Measurements from ENCODE around the gene STK11IP.

STK11IP gene

GRCh38 chr2:219576505-219577388 is 20.9 kb upstream of the STK11IP start:
- no peak for DNase-seq (ENCODE audit: low read depth in 1 of 2, low spot score in 1 of 2)

GRCh38 chr2:219578811-219579613 is 18.6 kb upstream of the STK11IP start:
- DNase-seq (ENCODE audit: low read depth in 1 of 2, low spot score in 1 of 2) = no peak

DNA sequence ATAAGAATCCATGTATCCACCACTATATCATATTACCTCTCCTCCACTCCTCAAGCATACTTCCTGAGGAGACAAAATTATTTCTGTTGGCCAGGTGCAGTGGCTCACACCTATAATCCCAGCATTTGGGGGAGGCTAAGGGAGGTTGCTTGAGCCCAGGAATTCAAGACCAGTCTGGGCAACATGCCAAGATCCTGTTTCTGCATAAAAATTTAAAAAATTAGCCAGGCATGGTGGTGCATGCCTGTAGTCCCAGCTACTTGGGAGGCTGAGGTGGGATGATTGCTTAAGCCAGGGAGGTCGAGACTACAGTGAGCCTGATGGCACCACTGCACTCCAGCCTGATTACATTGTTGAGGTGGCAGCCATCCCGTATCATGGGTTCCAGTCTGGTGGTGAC is 16.3 kb upstream of the STK11IP start:
- DNase-seq (ENCODE audit: low read depth in 1 of 2, low spot score in 1 of 2) = no peak

DNA sequence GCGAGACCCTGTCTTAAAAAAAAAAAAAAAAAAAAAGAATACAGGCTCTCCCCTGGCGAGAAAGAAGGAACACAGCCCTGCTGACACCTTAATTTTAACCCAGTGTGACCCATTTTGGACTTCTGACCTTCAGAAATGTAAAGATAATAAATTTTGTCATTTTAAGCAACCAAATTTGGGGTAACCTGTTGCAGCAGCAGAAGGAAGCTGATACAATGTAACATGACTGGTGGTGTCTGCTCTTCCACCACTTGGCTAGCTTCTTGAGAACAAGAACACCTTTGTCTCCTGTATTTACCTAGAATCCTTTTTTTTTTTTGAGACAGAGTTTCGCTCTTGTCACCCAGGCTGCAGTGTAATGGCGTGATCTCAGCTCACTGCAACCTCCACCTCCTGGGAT is 6.6 kb upstream of the STK11IP start:
- DNase-seq (ENCODE audit: low read depth in 1 of 2, low spot score in 1 of 2) = no peak

DNA sequence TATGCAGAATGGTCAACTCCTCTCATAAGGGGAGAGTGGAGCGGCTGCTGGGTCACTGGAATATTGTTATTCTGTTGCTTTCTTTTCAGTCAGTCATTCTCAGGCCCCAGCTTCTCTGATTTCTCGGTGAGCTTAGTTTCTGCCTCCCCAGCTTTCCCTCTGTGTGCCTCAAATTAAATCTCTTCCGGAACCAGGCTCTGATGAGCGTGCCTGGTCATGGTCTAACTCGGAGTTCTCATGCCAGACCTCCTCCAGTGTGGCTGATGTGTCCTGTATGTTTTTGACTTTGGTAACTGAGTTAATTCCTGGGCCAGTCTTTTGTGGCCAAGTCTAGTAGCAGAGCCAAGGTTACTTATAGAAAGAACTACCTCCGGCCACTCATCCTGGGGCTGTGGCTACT is 4.9 kb upstream of the STK11IP start:
- no peak for DNase-seq (ENCODE audit: low read depth in 1 of 2, low spot score in 1 of 2)

DNA sequence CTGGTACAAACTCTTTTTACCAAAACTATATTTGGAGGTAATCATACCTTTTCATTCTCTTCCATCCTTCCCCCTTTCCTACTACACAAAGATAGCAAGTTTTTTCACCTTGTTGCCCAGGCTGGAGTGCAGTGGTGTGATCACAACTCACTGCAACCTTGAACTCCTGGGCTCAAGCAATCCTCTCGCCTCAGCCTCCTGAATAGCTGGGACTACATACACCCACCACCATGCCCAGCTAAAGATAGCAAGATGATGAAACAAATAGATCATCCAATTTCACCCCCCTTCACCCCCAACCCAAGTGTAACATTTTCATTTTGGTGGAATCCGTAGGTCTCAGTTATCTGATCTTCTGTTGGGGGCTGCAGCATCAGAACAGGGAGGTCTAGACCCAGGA is 4.5 kb upstream of the STK11IP start:
- DNase-seq (ENCODE audit: low read depth in 1 of 2, low spot score in 1 of 2) = no peak

- no peak for DNase-seq (ENCODE audit: low read depth in 1 of 2, low spot score in 1 of 2)
Observed at GRCh38 chr2:219595256-219595655, 2.4 kb upstream of the STK11IP start.

DNA sequence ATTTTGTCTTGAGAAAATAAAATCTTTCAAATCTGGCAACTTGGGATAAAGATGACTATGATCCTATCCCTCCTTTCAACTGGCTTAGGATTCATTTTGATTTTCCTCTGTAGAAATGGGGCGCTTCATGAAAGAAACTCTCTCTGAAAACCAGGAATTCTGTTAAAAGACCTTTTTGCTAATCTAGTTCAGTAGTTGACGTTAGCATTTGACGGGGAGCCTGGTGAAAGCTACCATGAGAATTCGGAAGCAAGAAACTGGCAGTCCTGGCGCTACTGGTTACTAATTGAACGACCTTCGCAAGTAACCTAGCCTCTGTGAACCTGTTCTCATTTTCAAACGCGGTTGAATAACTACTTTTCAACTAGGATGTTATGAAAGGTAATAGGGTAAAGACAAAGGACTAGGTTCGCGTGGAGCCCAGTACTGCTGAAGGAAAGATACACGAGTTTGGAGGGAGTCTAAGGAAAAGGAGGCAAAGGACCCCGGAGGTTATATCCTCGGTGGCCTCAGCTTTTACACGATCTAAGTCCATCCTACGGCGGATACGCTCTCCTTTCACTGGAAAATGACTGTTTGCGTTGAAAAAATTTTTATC is 604 bp upstream of the STK11IP start:
- DNase-seq (ENCODE audit: low read depth in 1 of 2, low spot score in 1 of 2) = no peak

GRCh38 chr2:219598308-219599078 is 836 bp downstream of the STK11IP start:
- DNase-seq (ENCODE audit: low read depth in 1 of 2, low spot score in 1 of 2) = no peak

DNA sequence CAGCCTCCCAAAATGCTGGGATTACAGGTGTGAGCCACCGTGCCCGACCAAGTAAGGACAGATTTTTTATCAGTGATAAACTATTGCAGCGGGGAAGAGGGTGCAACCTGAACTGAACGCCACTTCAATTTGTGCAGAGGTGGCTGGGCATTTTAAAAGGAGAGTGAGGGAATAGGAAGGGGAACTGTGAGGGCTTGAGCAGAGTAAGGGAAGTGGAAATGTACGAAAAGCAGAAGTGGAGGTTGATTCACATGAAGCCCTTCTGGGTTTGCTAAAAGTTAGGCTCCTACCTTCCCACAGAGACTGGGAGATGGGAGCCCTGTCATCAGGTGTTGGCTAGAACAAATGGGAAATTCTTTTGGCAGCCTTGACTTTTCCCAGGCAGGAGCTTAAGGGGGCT is 6.1 kb downstream of the STK11IP start:
- DNase-seq (ENCODE audit: low read depth in 1 of 2, low spot score in 1 of 2) = no peak

GRCh38 chr2:219605607-219605954 is 7.9 kb downstream of the STK11IP start:
- no peak for DNase-seq (ENCODE audit: low read depth in 1 of 2, low spot score in 1 of 2)

DNA sequence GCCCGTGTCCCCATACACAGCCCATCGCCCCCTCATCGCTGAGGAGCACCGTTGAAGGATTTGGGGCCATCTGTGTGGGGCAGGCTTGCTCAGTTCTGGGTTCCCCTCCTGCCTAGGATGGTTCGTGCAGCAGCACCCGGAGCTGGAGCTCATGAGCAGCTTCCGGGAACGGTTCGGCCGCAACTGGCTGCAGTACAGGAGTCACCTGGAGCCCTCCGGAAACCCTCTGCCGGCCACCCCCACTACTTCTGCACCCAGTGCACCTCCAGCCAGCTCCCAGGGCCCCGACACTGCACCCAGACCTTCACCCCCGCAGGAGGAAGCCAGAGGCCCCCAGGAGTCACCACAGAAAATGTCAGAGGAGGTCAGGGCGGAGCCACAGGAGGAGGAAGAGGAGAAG is 10.3 kb downstream of the STK11IP start:
- no peak for DNase-seq (ENCODE audit: low read depth in 1 of 2, low spot score in 1 of 2)

GRCh38 chr2:219608399-219608964 is 10.8 kb downstream of the STK11IP start:
- DNase-seq (ENCODE audit: low read depth in 1 of 2, low spot score in 1 of 2) = no peak

- no peak for DNase-seq (ENCODE audit: low read depth in 1 of 2, low spot score in 1 of 2)
Observed at GRCh38 chr2:219609149-219609750, 11.6 kb downstream of the STK11IP start.

GRCh38 chr2:219611306-219611705 is 13.6 kb downstream of the STK11IP start:
- no peak for DNase-seq (ENCODE audit: low read depth in 1 of 2, low spot score in 1 of 2)

- no peak for DNase-seq (ENCODE audit: low read depth in 1 of 2, low spot score in 1 of 2)
Observed at GRCh38 chr2:219611866-219612576, 14.4 kb downstream of the STK11IP start.

- DNase-seq (ENCODE audit: low read depth in 1 of 2, low spot score in 1 of 2) = no peak
Observed at GRCh38 chr2:219612577-219613286, 15.1 kb downstream of the STK11IP start.

- DNase-seq (ENCODE audit: low read depth in 1 of 2, low spot score in 1 of 2) = no peak
Observed at GRCh38 chr2:219613461-219614070, 15.9 kb downstream of the STK11IP start.
